Occipital lobe (tissue), 2 donors: ENCODE data around the gene ZCCHC10. TPM values are rescaled to one million over a fixed set of nuclear protein-coding genes. Genes with fewer than 3 reads are reported as not detected.
"Not testable (repeated sequence)": the region's sequence is repeated elsewhere in the genome, so short reads cannot be mapped to it uniquely, and the experiment has no call there.

Experiments
- DNase-seq: peaks from one replicate; lab custom pipeline; 2025; lab: John Stamatoyannopoulos, UW
- total RNA-seq: library from RNA; depleted of rRNA; stranded (reverse); fragments of >200 nt; gene quantifications from one replicate; pipeline ENCODE4 v1.2.3, GENCODE V29; 2014

The ZCCHC10 gene
- total RNA-seq, result 27.6 TPM

GRCh38 chr5:133025804-133026663 lies at the start of gene ZCCHC10:
Gene ZCCHC10, minus strand, starts transcription at chr5:133026549. Its CDS starts 12 bp downstream, at chr5:133026537.
- peak; percentile 90 for DNase-seq

DNA sequence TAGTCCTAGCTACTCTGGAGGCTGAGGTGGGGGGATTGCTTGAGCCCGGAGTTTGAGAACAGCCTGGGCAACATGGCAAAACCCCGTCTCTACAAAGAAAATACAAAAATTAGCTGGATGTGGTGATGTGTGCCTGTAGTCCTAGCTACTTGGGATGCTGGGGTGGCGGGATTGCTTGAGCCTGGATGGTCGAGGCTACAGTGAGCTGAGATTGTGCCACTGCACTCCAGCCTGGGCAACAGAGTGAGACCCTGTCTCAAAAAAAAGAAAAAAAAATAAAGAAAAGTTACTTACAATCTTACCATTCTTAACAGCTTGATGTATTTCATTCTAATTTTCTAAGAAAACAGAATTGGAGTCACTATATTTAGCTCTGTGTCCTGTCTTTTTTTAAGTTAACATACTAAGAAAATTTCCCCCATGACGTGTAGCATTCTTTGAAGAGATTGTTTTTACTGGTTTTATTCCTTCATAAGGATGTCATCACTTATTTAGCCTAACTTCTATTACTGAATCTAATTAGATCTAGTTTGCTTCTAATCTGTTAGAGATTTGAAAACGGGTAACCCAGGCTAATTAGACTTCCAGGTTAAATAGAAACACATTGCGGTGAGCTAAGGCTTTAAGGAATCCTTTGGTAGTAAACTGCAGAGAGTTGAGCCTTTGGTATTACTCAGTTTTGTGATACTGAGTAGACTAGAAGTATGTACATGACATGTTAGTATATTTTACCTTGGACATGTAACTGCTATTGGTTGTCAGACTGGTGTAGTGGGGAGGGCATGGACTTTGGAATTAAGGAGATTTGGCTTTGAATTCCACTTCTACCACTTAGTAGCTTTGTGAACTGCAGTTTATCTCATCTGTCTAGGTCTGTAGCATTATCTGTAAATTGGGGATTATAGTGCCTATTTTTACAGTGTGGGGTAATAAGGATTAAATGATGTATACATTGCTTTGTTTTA lies 49.5 kb upstream of the ZCCHC10 start:
- no peak for DNase-seq

DNA sequence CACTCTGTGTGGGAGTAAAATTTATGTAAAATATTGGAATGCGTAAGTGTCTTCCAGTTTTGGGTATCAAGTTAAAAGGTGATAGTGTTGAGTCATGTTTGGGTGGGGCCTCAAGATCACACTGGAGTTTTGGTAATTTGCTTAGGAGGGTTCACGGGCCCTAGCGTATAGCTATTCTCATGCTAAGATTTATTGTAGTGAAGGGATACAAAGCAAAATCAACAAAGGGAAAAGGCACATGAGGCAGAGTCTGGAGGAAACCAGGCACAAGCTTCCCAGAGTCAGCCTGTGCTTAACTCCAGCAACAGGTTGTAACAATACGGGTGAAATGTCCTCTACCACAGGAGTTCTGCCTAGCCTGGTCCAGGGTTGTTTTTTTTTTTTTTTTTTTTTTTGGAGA lies 45.7 kb upstream of the ZCCHC10 start:
- DNase-seq, result no peak

- DNase-seq, result no peak
Observed at GRCh38 chr5:133066045-133066444, 39.7 kb upstream of the ZCCHC10 start.

- no peak for DNase-seq
Observed at GRCh38 chr5:133065471-133065870, 39.1 kb upstream of the ZCCHC10 start.

GRCh38 chr5:133063965-133064364 lies 37.6 kb upstream of the ZCCHC10 start:
- no peak for DNase-seq

DNA sequence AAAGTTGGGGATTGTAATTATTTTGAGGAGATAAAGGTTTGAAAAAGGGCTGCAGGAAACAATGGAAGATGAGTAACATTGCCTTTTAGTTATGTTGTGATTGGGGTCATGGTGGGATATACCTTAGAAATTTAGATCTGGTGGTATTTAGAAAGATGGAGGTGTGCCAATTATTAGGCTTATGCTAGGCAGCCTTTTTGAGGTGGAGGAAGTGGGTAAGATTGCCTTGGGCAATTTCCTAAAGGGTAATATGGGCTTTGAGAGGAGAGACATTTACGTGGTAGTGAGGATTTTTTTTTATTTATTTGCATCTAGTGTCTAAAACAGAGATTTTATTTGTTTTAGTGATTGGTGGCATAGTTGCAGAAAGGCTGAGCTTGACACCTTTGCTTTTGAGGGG lies 35.9 kb upstream of the ZCCHC10 start:
- no peak for DNase-seq

DNA sequence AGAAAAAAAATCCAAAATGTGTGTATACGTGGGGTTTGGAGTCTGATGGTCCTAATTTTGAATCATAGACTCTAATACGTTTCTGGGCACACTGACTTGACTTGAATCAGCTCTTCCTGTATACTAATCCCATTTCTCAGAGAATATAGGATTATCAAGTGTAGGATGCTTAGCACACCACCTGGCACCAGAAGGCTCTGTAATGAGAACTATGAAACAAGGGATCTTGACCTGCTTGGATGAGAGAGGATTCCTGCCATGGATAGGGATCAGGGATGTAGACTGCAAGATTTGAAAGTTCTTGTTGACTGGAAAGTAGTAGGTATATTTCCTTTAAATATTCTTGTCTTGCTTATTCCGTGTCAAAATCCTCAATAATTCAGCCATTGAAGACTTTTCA lies 33.3 kb upstream of the ZCCHC10 start:
- no peak for DNase-seq

DNA sequence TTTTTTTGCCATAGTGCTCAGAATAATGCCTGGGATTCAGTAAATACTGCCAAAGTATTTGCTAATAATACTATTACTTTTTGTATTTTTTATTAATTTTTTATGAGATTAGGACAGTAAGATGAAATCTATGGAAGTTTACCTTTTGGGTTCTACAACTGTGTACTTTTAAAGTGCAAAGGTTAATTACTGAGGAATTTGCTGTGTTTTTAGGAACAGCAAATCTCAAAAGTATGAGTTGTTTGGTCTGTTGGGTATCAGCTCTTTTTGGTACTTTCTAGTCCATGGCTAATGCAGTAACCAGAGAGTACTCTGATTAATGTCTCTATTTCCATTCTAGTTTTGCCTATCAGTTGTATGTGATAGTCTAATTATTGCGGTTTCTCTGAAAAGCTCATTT lies 30.5 kb upstream of the ZCCHC10 start:
- DNase-seq, result no peak

GRCh38 chr5:133054697-133055471 lies 28.5 kb upstream of the ZCCHC10 start:
- DNase-seq, result no peak

DNA sequence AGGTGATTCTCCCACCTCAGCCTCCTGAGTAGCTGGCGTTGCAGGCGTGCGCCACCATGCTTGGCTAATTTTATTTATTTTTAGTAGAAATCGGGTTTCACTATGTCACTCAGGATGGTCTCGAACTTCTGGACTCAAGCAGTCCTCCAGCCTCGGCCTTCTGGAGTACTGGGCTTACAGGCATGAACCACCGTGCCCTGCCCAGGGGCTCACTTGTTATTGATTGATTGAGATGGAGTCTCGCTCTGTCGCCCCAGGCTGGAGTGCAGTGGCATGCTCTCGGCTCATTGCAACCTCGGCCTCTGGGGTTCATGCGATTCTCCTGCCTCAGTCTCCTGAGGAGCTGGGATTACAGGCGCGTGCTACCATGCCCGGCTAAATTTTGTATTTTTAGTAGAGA lies 27.1 kb upstream of the ZCCHC10 start:
- DNase-seq, result no peak

- peak; percentile 3 for DNase-seq
Observed at GRCh38 chr5:133052317-133053175, 26.2 kb upstream of the ZCCHC10 start.

DNA sequence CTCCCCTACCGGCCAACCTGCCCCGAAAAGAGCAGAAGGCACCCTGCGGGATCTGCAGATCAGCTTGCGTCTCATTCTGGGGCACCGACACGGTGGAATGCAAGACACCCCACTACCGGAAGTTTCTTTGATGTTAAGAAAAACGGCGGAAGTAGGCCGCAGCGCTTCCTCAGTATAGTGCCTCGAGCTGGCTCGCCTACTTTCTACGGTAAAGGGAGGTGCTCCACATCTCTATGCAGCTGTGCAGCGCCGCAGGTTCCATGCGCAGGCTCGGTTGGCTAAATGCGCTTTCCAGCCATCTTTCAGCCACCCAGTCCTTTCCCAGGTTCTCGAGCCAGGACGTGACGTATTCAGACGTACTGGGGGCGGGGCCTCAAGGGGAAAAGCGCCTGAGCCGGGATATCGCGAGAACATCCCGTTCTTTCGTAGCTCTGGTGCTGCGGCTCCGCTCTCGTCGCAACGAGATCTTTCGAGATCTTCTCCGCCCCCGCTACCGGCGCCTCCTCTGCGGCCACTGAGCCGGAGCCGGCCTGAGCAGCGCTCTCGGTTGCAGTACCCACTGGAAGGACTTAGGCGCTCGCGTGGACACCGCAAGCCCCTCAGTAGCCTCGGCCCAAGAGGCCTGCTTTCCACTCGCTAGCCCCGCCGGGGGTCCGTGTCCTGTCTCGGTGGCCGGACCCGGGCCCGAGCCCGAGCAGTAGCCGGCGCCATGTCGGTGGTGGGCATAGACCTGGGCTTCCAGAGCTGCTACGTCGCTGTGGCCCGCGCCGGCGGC lies 25.4 kb upstream of the ZCCHC10 start, which contains the start of gene HSPA4:
TSS of gene HSPA4 (plus strand) at position 472 of the 775 bp plus-strand sequence. CDS start at position 710, 238 bp downstream.
- DNase-seq, result peak; percentile 96

DNA sequence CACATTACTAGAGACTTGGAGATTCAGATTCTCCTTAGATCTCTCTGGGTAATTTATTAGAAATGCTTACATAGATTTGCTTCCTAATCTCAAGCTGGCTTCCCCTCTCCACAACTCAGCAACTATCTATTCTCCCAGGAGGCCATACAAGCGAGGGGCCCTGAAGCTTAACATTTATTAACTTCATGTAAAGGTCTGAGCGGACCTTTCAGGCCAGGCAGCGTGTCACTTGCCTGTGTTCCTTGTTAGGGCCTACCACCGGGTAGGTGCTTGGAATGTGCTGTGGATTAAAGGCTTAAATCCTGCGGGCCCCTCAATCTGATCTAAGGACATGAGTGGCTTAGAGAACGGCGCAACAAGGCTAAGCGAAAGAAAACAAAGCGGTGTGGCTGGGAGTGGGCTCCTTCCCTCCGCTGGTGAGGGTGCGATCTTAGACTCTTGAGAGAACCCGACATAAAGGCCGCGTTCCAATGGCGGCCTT lies 24.8 kb upstream of the ZCCHC10 start:
- no peak for DNase-seq

GRCh38 chr5:133050521-133050920 lies 24.2 kb upstream of the ZCCHC10 start:
- no peak for DNase-seq

DNA sequence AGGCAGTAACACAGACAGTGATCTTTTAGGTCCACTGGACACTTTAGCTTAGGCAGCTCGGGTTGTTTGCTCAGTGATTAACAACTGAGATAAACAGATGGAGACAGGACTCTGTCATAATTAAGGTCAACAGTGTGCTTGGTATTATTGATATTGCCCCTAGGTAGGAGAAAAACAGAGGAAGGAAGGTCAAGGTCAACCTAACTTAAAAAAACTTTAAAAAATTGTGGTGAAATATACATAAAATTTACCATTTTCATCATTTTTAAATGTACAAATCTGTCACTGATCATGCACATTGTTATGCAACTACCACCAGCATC lies 23.3 kb upstream of the ZCCHC10 start:
- no peak for DNase-seq

- no peak for DNase-seq
Observed at GRCh38 chr5:133048993-133049725, 22.8 kb upstream of the ZCCHC10 start.

GRCh38 chr5:133047404-133047803 lies 21.1 kb upstream of the ZCCHC10 start:
- no peak for DNase-seq

GRCh38 chr5:133046560-133046959 lies 20.2 kb upstream of the ZCCHC10 start:
- DNase-seq, result not testable (repeated sequence)
